Body of pancreas (tissue), 4 donors: ENCODE measurements around the gene GATAD2B. TPM values are rescaled to one million over a fixed set of nuclear protein-coding genes. Genes with fewer than 3 reads are reported as not detected.

Source experiments
- ATAC-seq: fragments of 150-250 bp; one replicate; pipeline ENCODE4 v1.9.1; 2016
- DNase-seq, 4 donors: peaks; one replicate each; pipeline ENCODE4 v3.0.0-alpha.2; 2019
- H3K27ac ChIP-seq, 4 donors: fragments of 200-600 bp; sonication (generic); 1 replicate in 3 of 4; 2 replicates in 1 of 4; pipeline versions ENCODE4 v1.5.1 to v1.6.1; 2016 to 2019; ENCODE audit warnings: mild to moderate bottlenecking in 1 of 4, mixed read lengths in 1 of 4, moderate library complexity in 1 of 4
- H3K27me3 ChIP-seq, 2 donors: fragments of 200-600 bp; sonication (generic); one replicate each; pipeline ENCODE4 v1.6.0; 2016; ENCODE audit warnings: mild to moderate bottlenecking in 1 of 2
- H3K36me3 ChIP-seq, 2 donors: fragments of 200-600 bp; sonication (generic); replicated peaks in 1 of 2; 2 replicates each; pipeline ENCODE4 v1.5.1; 2016; ENCODE audit warnings: low read depth in 2 of 2; ENCODE audit not compliant: insufficient read depth in 1 of 2
- H3K4me1 ChIP-seq: fragments of 200-600 bp; sonication (generic); one replicate; pipeline ENCODE4 v1.6.0; 2016
- H3K4me3 ChIP-seq, 2 donors: fragments of 200-600 bp; sonication (generic); 1 replicate in 1 of 2; 2 replicates in 1 of 2; pipeline ENCODE4 v1.5.1; 2016 to 2019
- H3K9me3 ChIP-seq, 3 donors: fragments of 200-600 bp; sonication (generic); 1 replicate in 2 of 3; 2 replicates in 1 of 3; pipeline ENCODE4 v1.5.1; 2016
- CTCF ChIP-seq, 7 experiments: fragments of 450-650 bp in 4 of 7; fragments of 200-600 bp in 3 of 7; sonication (generic) in 3 of 7; IDR thresholded peaks; one replicate each; pipeline ENCODE4 v1.5.1; 2016 to 2019; ENCODE audit warnings: antibody characterized with exemption in 7 of 7
- POLR2A ChIP-seq, 3 donors: fragments of 450-650 bp; IDR thresholded peaks; one replicate each; pipeline ENCODE4 v1.6.1; 2016; ENCODE audit warnings: antibody characterized with exemption in 3 of 3, mild to moderate bottlenecking in 2 of 3
- whole genome bisulfite sequencing, 2 donors: methylation state at CpG; one replicate each; pipeline ENCODE4 v1.1.5; 2017; 5-methylcytosine and 5-hydroxymethylcytosine counted together
- intact Hi-C: fragments of 100-400 bp; cut with DNase I; formaldehyde crosslinking; loops from one replicate; pipeline ENCODE4 v1.15.1; 2023
- total RNA-seq, 2 donors: library from RNA; depleted of rRNA; stranded (reverse); fragments of >200 nt; gene quantifications; one replicate each; pipeline ENCODE4 v1.1.0, GENCODE V29; 2016

GATAD2B gene
- total RNA-seq, 2 donors from 2014 or later, result 7.8 to 12.5 TPM

GRCh38 chr1:153928791-153929341, 6.1 kb upstream of the GATAD2B start:
- Histone ChIP-seq H3K4me3 (no peak overlapping the region), H3K27me3 (no peaks in the 10 kb centered on the region), H3K36me3 (peaks cover 0 to 16% of the 10 kb centered on the region in 2 donors), H3K9me3 (no peaks in the 10 kb centered on the region), H3K4me1 (peaks cover 4% of the 10 kb centered on the region), H3K27ac (no peak overlapping the region)
- ATAC-seq (no peak), DNase-seq (no peak)
- intact Hi-C loops, result no loop called here
- TF ChIP-seq CTCF (IDR thresholded peaks at IDR 0.05) (no peak), POLR2A (IDR thresholded peaks at IDR 0.05) (no peak)
- WGBS, 2 donors, result 57 to 70% methylated on average over 4 of the region's 4 CpGs

DNA sequence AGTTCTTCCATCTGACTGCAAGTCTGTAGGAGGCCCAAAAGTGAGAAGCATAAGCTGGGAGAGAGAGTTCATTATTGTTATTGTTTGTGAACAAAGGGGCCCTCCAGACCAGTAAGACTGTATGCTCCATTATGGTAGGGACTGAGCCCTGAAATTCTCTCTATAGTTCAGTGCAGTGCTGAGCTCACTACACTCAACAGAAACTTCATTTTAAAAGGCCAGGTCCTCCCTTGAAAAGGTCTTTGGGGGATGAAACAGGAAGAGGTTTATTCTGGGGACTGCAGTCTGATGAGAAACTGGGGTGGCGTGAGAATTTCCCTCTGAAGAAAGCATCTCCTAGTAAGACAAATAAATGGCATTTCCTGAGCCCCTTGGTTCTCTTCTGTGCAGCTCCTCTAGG, 5.5 kb upstream of the GATAD2B start:
- Histone ChIP-seq H3K9me3 (no peaks in the 10 kb centered on the region), H3K27me3 (no peaks in the 10 kb centered on the region), H3K4me3 (no peak overlapping the region), H3K27ac (no peak overlapping the region), H3K4me1 (peaks cover 8% of the 10 kb centered on the region), H3K36me3 (peaks cover 0 to 13% of the 10 kb centered on the region in 2 donors)
- no peak for ATAC-seq
- no peak for DNase-seq
- intact Hi-C loops, result no loop called here
- WGBS, 2 donors, result 60 to 73% methylated on average over 1 of the region's 1 CpG
- TF ChIP-seq CTCF (IDR thresholded peaks at IDR 0.05), result no peak
- no peak for TF ChIP-seq POLR2A (IDR thresholded peaks at IDR 0.05)

- no peak for ATAC-seq
- DNase-seq, result no peak
- no peak overlapping the region for H3K27ac ChIP-seq
- no peak overlapping the region for H3K4me3 ChIP-seq
- TF ChIP-seq CTCF (IDR thresholded peaks at IDR 0.05) (no peak), POLR2A (IDR thresholded peaks at IDR 0.05) (no peak)
- WGBS, 2 donors, result 68 to 76% methylated on average over 4 of the region's 4 CpGs
- H3K36me3 ChIP-seq, result peaks cover 0 to 6% of the 10 kb centered on the region in 2 donors
- H3K4me1 ChIP-seq, result peaks cover 13% of the 10 kb centered on the region
- intact Hi-C loops, result no loop called here
- no peaks in the 10 kb centered on the region for H3K27me3 ChIP-seq
- H3K9me3 ChIP-seq, result no peaks in the 10 kb centered on the region
Measured at GRCh38 chr1:153926405-153926804, 3.6 kb upstream of the GATAD2B start.

DNA sequence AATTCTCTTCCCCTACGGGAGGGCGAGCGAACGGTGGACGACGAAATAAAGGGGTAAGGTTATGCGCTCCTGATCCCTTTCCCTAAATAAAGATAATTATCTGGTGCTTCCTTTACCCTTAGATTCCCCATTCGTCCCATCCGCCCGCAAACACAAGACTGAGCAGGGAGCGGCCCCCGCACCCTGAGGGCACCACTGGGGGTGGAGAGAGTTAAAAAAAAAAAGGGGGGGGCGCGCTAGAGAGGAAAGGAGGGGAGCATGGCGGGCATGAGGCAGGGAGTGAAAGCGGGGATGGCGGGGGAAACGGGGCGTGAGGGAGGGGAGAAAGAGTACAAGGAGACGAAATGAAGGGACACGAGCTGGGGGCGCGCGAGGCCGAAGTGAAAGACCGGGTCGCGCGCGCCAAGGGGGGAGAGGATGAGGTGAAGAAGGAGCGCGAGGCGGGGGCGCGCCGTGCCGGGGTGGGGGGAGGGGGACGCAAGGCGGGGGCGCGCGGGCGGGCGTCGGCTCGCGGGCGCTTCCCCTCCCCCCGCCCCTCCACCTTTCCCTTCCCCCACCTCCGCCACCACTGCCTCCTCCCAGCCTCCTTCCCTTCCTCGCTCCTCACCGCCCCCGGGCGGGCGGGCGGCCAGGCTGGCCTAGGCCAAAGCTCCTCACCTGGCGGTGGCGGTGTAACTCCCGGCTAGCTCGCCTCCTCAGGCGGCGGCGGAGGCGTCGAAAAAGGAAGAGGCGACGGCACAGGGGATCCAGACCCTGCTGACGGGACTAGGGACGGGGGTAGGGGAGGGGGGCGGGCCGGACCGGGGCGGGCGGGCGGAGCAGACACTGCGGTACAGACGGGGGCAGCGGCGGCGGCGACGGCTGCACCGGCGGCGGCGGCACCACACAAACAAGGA, 448 bp downstream of the GATAD2B start:
- Histone ChIP-seq H3K36me3 (no peaks in the 10 kb centered on the region), H3K4me1 (peaks cover 38% of the 10 kb centered on the region), H3K27me3 (no peaks in the 10 kb centered on the region), H3K9me3 (no peaks in the 10 kb centered on the region), H3K27ac (peak overlapping the region; percentile 70 to 90 (median 82)), H3K4me3 (peak overlapping the region; percentile 80 to 99)
- DNase-seq (peak in 1 of 4 donors; percentile 30), ATAC-seq (peak; percentile 45)
- WGBS, 2 donors, result 0 to 1% methylated on average over 33 to 54 of the region's 86 CpGs
- TF ChIP-seq CTCF (IDR thresholded peaks at IDR 0.05) (peak in 3 of 7 experiments; percentile 12 to 26 (median 26)), POLR2A (IDR thresholded peaks at IDR 0.05) (no peak)
- intact Hi-C loops, result no loop called here
